ENCODE measurements around the gene PTGS1. TPM values are rescaled to one million over a fixed set of nuclear protein-coding genes. Genes with fewer than 3 reads are reported as not detected.
A peak's percentile ranks its signal among the peaks of the same experiment; 100 is the strongest.

PTGS1 gene
- total and polyA plus RNA-seq, 2 of the 13 experiments (the other 11 are each of a cell fraction or from before 2014, with no cell fraction given), result 0.07 to 0.08 TPM

DNA sequence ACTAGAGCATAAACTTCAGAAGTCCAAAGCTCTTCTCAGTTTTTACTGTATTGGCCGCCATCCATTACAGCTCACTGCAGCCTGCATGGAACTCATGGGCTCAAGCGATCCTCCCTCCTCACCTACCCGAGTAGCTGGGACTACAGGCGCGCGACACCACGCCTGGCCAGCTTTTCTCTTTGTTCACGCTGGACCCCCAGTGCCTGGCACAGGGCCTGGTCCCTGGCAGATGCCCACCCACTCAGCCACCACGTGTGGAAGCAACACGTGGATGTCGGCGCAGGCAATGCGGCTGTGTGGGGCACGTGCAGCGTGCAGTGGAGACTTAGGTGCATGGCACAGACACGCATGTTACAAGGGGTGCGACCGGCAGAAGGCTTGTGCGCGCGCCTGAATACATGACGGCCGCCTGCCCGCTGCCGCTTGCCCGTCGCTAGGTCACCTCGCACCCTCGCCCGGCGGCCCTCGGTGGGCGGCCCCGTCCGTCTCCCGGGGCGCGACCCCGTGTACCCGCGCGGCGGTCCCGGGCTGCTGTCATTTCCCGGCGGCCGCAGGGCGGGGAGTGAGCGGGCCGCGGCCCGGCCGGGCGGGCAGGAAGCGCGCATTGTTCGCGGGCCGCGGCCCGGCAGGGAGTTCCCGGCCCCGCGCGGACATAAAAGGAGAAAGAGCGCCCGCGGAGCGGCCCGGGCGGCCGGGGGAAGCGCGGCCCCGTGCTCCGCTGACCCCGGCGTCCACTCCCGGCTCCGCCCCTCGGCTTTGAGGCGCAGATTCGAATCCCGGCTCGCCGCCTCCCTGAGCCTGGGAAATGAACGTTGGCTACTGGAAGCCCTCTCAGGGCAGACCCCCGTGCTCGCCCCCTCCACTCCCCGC lies 24.1 kb upstream of the PTGS1 start (continued):
- TF ChIP-seq, protein P1, sequence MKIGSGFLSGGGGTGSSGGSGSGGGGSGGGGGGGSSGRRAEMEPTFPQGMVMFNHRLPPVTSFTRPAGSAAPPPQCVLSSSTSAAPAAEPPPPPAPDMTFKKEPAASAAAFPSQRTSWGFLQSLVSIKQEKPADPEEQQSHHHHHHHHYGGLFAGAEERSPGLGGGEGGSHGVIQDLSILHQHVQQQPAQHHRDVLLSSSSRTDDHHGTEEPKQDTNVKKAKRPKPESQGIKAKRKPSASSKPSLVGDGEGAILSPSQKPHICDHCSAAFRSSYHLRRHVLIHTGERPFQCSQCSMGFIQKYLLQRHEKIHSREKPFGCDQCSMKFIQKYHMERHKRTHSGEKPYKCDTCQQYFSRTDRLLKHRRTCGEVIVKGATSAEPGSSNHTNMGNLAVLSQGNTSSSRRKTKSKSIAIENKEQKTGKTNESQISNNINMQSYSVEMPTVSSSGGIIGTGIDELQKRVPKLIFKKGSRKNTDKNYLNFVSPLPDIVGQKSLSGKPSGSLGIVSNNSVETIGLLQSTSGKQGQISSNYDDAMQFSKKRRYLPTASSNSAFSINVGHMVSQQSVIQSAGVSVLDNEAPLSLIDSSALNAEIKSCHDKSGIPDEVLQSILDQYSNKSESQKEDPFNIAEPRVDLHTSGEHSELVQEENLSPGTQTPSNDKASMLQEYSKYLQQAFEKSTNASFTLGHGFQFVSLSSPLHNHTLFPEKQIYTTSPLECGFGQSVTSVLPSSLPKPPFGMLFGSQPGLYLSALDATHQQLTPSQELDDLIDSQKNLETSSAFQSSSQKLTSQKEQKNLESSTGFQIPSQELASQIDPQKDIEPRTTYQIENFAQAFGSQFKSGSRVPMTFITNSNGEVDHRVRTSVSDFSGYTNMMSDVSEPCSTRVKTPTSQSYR (CRISPR knock-in tag; IDR thresholded peaks at IDR 0.05; ENCODE audit: borderline replicate concordance), result peak; percentile 41; the same call in 1 of the 2 replicates
- TF ChIP-seq, protein P2, sequence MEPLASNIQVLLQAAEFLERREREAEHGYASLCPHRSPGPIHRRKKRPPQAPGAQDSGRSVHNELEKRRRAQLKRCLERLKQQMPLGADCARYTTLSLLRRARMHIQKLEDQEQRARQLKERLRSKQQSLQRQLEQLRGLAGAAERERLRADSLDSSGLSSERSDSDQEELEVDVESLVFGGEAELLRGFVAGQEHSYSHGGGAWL (CRISPR knock-in tag; IDR thresholded peaks at IDR 0.05), result peak; percentile 70; the same call in 1 of the 2 replicates
- TF ChIP-seq TBX2 (CRISPR knock-in tag; IDR thresholded peaks at IDR 0.05; ENCODE audit: borderline replicate concordance), result 0 out of 2 replicates have a peak, but pooled peaks have one; percentile 26
- TF ChIP-seq, protein P3, sequence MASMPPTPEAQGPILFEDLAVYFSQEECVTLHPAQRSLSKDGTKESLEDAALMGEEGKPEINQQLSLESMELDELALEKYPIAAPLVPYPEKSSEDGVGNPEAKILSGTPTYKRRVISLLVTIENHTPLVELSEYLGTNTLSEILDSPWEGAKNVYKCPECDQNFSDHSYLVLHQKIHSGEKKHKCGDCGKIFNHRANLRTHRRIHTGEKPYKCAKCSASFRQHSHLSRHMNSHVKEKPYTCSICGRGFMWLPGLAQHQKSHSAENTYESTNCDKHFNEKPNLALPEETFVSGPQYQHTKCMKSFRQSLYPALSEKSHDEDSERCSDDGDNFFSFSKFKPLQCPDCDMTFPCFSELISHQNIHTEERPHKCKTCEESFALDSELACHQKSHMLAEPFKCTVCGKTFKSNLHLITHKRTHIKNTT (CRISPR knock-in tag; IDR thresholded peaks at IDR 0.05), result no peak
- peak; percentile 63; the same call in 1 of the 2 replicates for TF ChIP-seq HMG20B (CRISPR knock-in tag; conservative IDR thresholded peaks at IDR 0.05)
- TF ChIP-seq ZNF782 (CRISPR knock-in tag; IDR thresholded peaks at IDR 0.05; ENCODE audit: borderline replicate concordance), result no peak; the same call in 1 of the 2 replicates
- TF ChIP-seq HNRNPL (IDR thresholded peaks at IDR 0.05; ENCODE audit: low read depth, low read length), result peak; percentile 86
- TF ChIP-seq ZC3H13 (CRISPR knock-in tag; IDR thresholded peaks at IDR 0.05), result peak; percentile 50; the same call in 1 of the 2 replicates
- TF ChIP-seq ZNF232 (CRISPR knock-in tag; IDR thresholded peaks at IDR 0.05; ENCODE audit: borderline replicate concordance), result peak; percentile 71; the same call in 1 of the 2 replicates
- TF ChIP-seq KDM4B (CRISPR knock-in tag; IDR thresholded peaks at IDR 0.05), result no peak
- TF ChIP-seq, protein P4, sequence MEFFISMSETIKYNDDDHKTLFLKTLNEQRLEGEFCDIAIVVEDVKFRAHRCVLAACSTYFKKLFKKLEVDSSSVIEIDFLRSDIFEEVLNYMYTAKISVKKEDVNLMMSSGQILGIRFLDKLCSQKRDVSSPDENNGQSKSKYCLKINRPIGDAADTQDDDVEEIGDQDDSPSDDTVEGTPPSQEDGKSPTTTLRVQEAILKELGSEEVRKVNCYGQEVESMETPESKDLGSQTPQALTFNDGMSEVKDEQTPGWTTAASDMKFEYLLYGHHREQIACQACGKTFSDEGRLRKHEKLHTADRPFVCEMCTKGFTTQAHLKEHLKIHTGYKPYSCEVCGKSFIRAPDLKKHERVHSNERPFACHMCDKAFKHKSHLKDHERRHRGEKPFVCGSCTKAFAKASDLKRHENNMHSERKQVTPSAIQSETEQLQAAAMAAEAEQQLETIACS (CRISPR knock-in tag; IDR thresholded peaks at IDR 0.05), result peak; percentile 81; the same call in 1 of the 2 replicates
- TF ChIP-seq ZIK1 (CRISPR knock-in tag; IDR thresholded peaks at IDR 0.05; ENCODE audit: borderline replicate concordance, low read depth), result no peak
- TF ChIP-seq YEATS4 (CRISPR knock-in tag; IDR thresholded peaks at IDR 0.05; ENCODE audit: borderline replicate concordance), result peak; percentile 61; the same call in 1 of the 2 replicates
- 0 out of 2 replicates have a peak, but pooled peaks have one; percentile 31 for TF ChIP-seq ZNF205 (CRISPR knock-in tag; IDR thresholded peaks at IDR 0.05)
- TF ChIP-seq XRCC5 (optimal IDR thresholded peaks at IDR 0.05; ENCODE audit: low read length), result peak; percentile 13
- peak; percentile 58 for TF ChIP-seq IKZF4 (CRISPR knock-in tag; IDR thresholded peaks at IDR 0.05; ENCODE audit: borderline replicate concordance, low read depth, not compliant biosample characterization)
- TF ChIP-seq ZNF883 (CRISPR knock-in tag; IDR thresholded peaks at IDR 0.05; ENCODE audit: not compliant biosample characterization), result peak; percentile 53
- no peak for TF ChIP-seq HCFC1 (IDR thresholded peaks at IDR 0.05; ENCODE audit: low read depth, low read length)
- TF ChIP-seq DMAP1 (CRISPR knock-in tag; IDR thresholded peaks at IDR 0.05), result peak; percentile 83
- TF ChIP-seq GABPB1 (CRISPR knock-in tag; IDR thresholded peaks at IDR 0.05), result peak; percentile 57; the same call in 1 of the 2 replicates
- TF ChIP-seq, protein P5, sequence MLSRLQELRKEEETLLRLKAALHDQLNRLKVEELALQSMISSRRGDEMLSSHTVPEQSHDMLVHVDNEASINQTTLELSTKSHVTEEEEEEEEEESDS (CRISPR knock-in tag; IDR thresholded peaks at IDR 0.05; ENCODE audit: borderline replicate concordance), result no peak
- TF ChIP-seq BCL6 (CRISPR knock-in tag; IDR thresholded peaks at IDR 0.05), result no peak
- no peak for TF ChIP-seq NCOA5 (CRISPR knock-in tag; IDR thresholded peaks at IDR 0.05)
- TF ChIP-seq ZNF768 (CRISPR knock-in tag; IDR thresholded peaks at IDR 0.05), result peak; percentile 67

All from HepG2 (cell line).